GM12878 (cell line): ENCODE measurements around the gene KLF6. TPM values are rescaled to one million over a fixed set of nuclear protein-coding genes. Genes with fewer than 3 reads are reported as not detected.

Source experiments
- ATAC-seq: fragments of 200-7000 bp; cut with Tn5 transposase; 3 replicates; pipeline ENCODE4 v1.9.1; 2020; ENCODE audit warnings: mild to moderate bottlenecking, moderate library complexity
- BruUV-seq: library from RNA; stranded (reverse); fragments of 400-500 nt; replicated peaks from 2 replicates; lab custom pipeline; 2021; lab: Mats Ljungman, UMichigan
- CTCF ChIA-PET: fragments of 300-600 bp; sonication (Branson Sonifier 250); formaldehyde crosslinking; extraction: SDS; loops from one replicate; lab custom pipeline; 2021; ENCODE audit warnings: inconsistent platforms; lab: Yijun Ruan, JAX
- POLR2A ChIA-PET: fragments of 350-600 bp; formaldehyde crosslinking; extraction: SDS; loops from one replicate; lab custom pipeline; 2021; ENCODE audit warnings: inconsistent platforms; lab: Charles Lee
- RAD21 ChIA-PET: fragments of 300-600 bp; sonication (Branson Sonifier 250); formaldehyde crosslinking; loops from one replicate; lab custom pipeline; 2023; ENCODE audit warnings: antibody characterized with exemption; ENCODE audit not compliant: unreplicated experiment; lab: Charles Lee
- SMC1A ChIA-PET: fragments of 300-600 bp; sonication (Branson Sonifier 250); formaldehyde crosslinking; loops from one replicate; lab custom pipeline; 2023; ENCODE audit not compliant: unreplicated experiment, uncharacterized antibody; lab: Charles Lee
- DNase-seq: peaks from one replicate; pipeline ENCODE4 v3.0.0-alpha.2; 2011; ENCODE audit warnings: low read depth, low spot score
- FAIRE-seq: peaks from 3 replicates; lab custom pipeline; 2011; peaks lifted over from hg19 to GRCh38; lab: Jason Lieb, UNC
- H2AFZ ChIP-seq: 2 replicates; pipeline ENCODE4 v1.6.0; 2011; ENCODE audit warnings: low read depth, low read length, control low read depth; ENCODE audit not compliant: control insufficient read depth
- H3K27ac ChIP-seq: 2 replicates; pipeline ENCODE4 v1.5.1; 2011; ENCODE audit warnings: control low read depth; ENCODE audit not compliant: control insufficient read depth, insufficient read depth
- H3K27me3 ChIP-seq, 2 experiments: replicated peaks in 1 of 2; 2 replicates each; pipeline versions ENCODE4 v1.6.0 to v1.6.1; 2011; ENCODE audit warnings: low read length in 1 of 2; ENCODE audit not compliant: control insufficient read depth in 2 of 2, insufficient read depth in 2 of 2
- H3K36me3 ChIP-seq, 2 experiments: 2 replicates each; pipeline ENCODE4 v1.5.1; 2011; ENCODE audit warnings: low read length in 1 of 2; ENCODE audit not compliant: control insufficient read depth in 2 of 2, insufficient read depth in 2 of 2
- H3K4me1 ChIP-seq: 2 replicates; pipeline ENCODE4 v1.6.1; 2011; ENCODE audit warnings: mild to moderate bottlenecking, low read length, moderate library complexity, mixed read lengths; ENCODE audit not compliant: control insufficient read depth, insufficient read depth
- H3K4me2 ChIP-seq: 2 replicates; pipeline ENCODE4 v1.6.0; 2011; ENCODE audit warnings: control low read depth; ENCODE audit not compliant: control insufficient read depth, insufficient read depth
- H3K4me3 ChIP-seq: fragments of 200-600 bp; sonication (generic); 2 replicates; pipeline ENCODE4 v1.5.1; 2016
- H3K79me2 ChIP-seq: 2 replicates; pipeline ENCODE4 v1.6.0; 2011; ENCODE audit warnings: low read length; ENCODE audit not compliant: control insufficient read depth, insufficient read depth
- H3K9ac ChIP-seq: 2 replicates; pipeline ENCODE4 v1.8.0; 2011; ENCODE audit warnings: low read length, control low read depth, mixed read lengths; ENCODE audit not compliant: control insufficient read depth, insufficient read depth
- H3K9me3 ChIP-seq: replicated peaks from 3 replicates; pipeline ENCODE4 v1.5.1; 2011; ENCODE audit warnings: mild to moderate bottlenecking, low read length; ENCODE audit not compliant: control insufficient read depth, insufficient read depth
- H4K20me1 ChIP-seq: 2 replicates; pipeline ENCODE4 v1.6.0; 2011; ENCODE audit not compliant: control insufficient read depth, insufficient read depth
- BACH1 ChIP-seq: fragments of 450-650 bp; IDR thresholded peaks from 2 replicates; pipeline ENCODE4 v1.6.1; 2017; ENCODE audit warnings: mild to moderate bottlenecking, borderline replicate concordance
- CBX5 ChIP-seq: sonication (generic); IDR thresholded peaks from 2 replicates; pipeline ENCODE4 v1.6.1; 2016; ENCODE audit warnings: low read depth, moderate library complexity, mild to moderate bottlenecking, inconsistent platforms
- IRF3 ChIP-seq: fragments of 450-650 bp; IDR thresholded peaks from 2 replicates; pipeline ENCODE4 v1.6.1; 2014; ENCODE audit warnings: mild to moderate bottlenecking
- POU2F2 ChIP-seq: IDR thresholded peaks from 3 replicates; pipeline ENCODE4 v1.6.1; 2011; ENCODE audit warnings: low read depth, mild to moderate bottlenecking, low read length, borderline replicate concordance
- SUPT20H ChIP-seq: IDR thresholded peaks from 2 replicates; pipeline ENCODE4 v1.6.1; 2011; ENCODE audit warnings: low read depth, mild to moderate bottlenecking, low read length, moderate library complexity, borderline replicate concordance; ENCODE audit not compliant: control insufficient read depth
- ZBTB40 ChIP-seq: fragments of 450-650 bp; IDR thresholded peaks from 2 replicates; pipeline ENCODE4 v1.6.1; 2016; ENCODE audit warnings: mild to moderate bottlenecking, moderate library complexity, borderline replicate concordance
- WGBS: methylation state at CpG from one replicate; pipeline ENCODE4 v1.1.6; 2016; ENCODE audit warnings: low lambda C conversion rate; ENCODE audit not compliant: insufficient replicate concordance, insufficient coverage; ENCODE audit errors: missing lambda C conversion rate; 5-methylcytosine and 5-hydroxymethylcytosine counted together
- in situ Hi-C: fragments of 300-500 bp; cut with MboI; formaldehyde crosslinking; loops from 9 replicates; pipeline ENCODE4 v1.14.3; 2018; ENCODE audit warnings: mixed read lengths
- intact Hi-C: fragments of 100-400 bp; cut with micrococcal nuclease; formaldehyde crosslinking; loops from one replicate; pipeline ENCODE4 v1.14.2; 2022; ENCODE audit not compliant: unreplicated experiment
- polyA plus RNA-seq, 11 experiments: library from polyadenylated mRNA; depleted of rRNA in 4 of 11; unstranded in 6 of 11; stranded (reverse) in 5 of 11; fragments of >200 nt; fragmentation: Nextera tagmentation in 4 of 11; fragmentation: Illumina TruSeq in 1 of 11; extraction: Ambion mirVana in 4 of 11; extraction: Trizol in 1 of 11; gene quantifications; 1 replicate in 1 of 11; 2 replicates in 10 of 11; pipeline versions ENCODE4 v1.2.1 to v1.2.3, GENCODE V29; 2011 to 2016; ENCODE audit warnings: inconsistent platforms in 2 of 11, missing spikeins in 2 of 11, low read depth in 1 of 11
- total RNA-seq, 4 experiments: library from RNA; depleted of rRNA in 3 of 4; stranded (reverse); fragments of >200 nt in 3 of 4; fragmentation: Illumina TruSeq in 1 of 4; extraction: Trizol in 1 of 4; gene quantifications; 2 replicates each; pipeline versions ENCODE4 v1.2.1 to v1.2.3, GENCODE V29; 2013 to 2021
- TF ChIP-seq, protein P1 (sequence below): IDR thresholded peaks from 2 replicates; pipeline ENCODE4 v1.6.1; 2012; ENCODE audit warnings: mild to moderate bottlenecking, low read depth, low read length

Gene KLF6
- total and polyA plus RNA-seq, 10 of the 15 experiments (the other 5 are each of a cell fraction or from before 2014, with no cell fraction given), result 7.4 to 54.1 (median 23.5) TPM

GRCh38 chr10:3827266-3827665 lies 42.3 kb upstream of the KLF6 start:
- ChIA-PET POLR2A (no interaction called here), RAD21 (no interaction called here), SMC1A (interaction anchor here (1.1 to 15.5 kb wide), 2 partner anchors 9 to 15 kb away, joined by 3 to 280 read pairs; no protein-coding TSS in a partner anchor), CTCF (no interaction called here)
- 96% methylated on average over 7 of the region's 10 CpGs for WGBS
- no peak overlapping the region for H3K27ac ChIP-seq
- H3K4me2 ChIP-seq, result no peak overlapping the region
- intact Hi-C loops, result no loop called here
- ATAC-seq (no peak), DNase-seq (no peak), FAIRE-seq (no peak)
- no peaks in the 10 kb centered on the region for H3K27me3 ChIP-seq
- in situ Hi-C loops, result no loop called here
- H3K4me1 ChIP-seq, result peaks cover 18% of the 10 kb centered on the region
- H3K36me3 ChIP-seq, result no peaks in the 10 kb centered on the region
- no peak overlapping the region for H3K9ac ChIP-seq
- H3K79me2 ChIP-seq, result no peaks in the 10 kb centered on the region
- BruUV-seq, result no TSS peak
- H3K4me3 ChIP-seq, result no peak overlapping the region
- no peaks in the 10 kb centered on the region for H4K20me1 ChIP-seq
- TF ChIP-seq, protein P1, sequence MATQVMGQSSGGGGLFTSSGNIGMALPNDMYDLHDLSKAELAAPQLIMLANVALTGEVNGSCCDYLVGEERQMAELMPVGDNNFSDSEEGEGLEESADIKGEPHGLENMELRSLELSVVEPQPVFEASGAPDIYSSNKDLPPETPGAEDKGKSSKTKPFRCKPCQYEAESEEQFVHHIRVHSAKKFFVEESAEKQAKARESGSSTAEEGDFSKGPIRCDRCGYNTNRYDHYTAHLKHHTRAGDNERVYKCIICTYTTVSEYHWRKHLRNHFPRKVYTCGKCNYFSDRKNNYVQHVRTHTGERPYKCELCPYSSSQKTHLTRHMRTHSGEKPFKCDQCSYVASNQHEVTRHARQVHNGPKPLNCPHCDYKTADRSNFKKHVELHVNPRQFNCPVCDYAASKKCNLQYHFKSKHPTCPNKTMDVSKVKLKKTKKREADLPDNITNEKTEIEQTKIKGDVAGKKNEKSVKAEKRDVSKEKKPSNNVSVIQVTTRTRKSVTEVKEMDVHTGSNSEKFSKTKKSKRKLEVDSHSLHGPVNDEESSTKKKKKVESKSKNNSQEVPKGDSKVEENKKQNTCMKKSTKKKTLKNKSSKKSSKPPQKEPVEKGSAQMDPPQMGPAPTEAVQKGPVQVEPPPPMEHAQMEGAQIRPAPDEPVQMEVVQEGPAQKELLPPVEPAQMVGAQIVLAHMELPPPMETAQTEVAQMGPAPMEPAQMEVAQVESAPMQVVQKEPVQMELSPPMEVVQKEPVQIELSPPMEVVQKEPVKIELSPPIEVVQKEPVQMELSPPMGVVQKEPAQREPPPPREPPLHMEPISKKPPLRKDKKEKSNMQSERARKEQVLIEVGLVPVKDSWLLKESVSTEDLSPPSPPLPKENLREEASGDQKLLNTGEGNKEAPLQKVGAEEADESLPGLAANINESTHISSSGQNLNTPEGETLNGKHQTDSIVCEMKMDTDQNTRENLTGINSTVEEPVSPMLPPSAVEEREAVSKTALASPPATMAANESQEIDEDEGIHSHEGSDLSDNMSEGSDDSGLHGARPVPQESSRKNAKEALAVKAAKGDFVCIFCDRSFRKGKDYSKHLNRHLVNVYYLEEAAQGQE, result no peak
- no peak for TF ChIP-seq SUPT20H
- no peak for TF ChIP-seq POU2F2
- no peak for TF ChIP-seq ZBTB40
- TF ChIP-seq BACH1, result no peak
- TF ChIP-seq IRF3, result no peak
- no peak for TF ChIP-seq CBX5
- H3K9me3 ChIP-seq, result no peaks in the 10 kb centered on the region
- H2AFZ ChIP-seq, result no peak overlapping the region
